Activated T-helper 1 cell treated with Interleukin-2 at 50 U/mL for 16 hours (primary cell): ENCODE measurements around the gene CGAS.
"Not testable (repeated sequence)": the region's sequence is repeated elsewhere in the genome, so short reads cannot be mapped to it uniquely, and the experiment has no call there.

Experiments
- DNase-seq: peaks from one replicate; pipeline ENCODE4 v3.0.0-alpha.2; 2020; ENCODE audit warnings: low read depth

The CGAS gene

DNA sequence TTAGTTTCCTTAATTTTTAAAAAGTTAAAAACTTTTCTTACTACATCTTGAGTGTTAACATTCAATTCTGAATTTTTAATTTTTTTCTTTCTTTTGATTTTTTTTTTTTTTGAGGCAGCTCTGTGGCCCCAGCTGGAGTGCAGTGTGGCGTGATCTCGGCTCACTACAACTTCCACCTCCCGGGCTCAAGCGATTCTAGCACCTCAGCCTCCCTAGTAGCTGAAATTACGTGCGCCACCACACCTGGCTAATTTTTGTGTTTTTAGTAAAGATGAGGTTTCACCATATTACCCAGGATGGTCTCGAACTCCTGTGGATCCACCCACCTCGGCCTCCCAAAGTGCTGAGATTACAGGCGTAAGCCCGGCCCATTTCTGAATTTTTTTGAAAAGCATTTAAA is 56.2 kb downstream of the CGAS start:
- no peak for DNase-seq

DNA sequence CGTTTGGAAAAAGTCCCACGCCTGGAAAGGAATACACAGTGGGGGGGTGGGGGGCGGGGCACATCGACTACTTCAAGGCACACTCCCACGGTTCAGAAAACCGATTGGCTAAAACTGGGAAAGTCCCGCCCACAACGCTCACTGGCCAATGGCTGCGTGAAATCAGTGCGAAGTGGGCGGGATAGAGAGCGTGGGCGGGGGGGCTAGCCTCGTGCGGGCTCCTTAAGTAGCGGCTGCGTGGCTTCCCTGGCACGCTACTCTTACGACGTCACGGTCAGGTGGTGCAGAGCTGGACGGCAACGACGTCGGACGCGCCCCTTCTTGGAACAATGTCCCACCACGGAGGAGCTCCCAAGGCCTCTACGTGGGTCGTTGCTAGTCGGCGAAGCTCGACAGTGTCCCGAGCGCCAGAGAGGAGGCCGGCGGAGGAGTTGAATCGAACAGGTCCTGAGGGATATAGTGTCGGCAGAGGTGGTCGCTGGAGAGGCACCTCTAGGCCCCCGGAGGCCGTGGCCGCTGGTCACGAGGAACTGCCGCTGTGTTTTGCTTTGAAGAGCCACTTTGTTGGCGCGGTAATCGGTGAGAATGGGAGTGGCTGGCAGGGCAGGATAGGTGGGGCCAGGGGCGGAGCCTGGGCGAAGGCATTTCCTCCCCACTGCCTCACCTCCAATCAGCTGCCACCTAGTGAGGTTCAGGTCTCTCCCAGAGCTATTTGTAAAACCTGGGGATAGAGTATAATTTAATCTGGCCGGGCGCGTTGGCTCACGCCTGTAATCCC is 57.3 kb downstream of the CGAS start, which contains the start of gene DDX43:
DDX43 (plus strand) TSS at position 252 of the 778 bp plus-strand sequence; CDS start at position 330, 78 bp downstream.
- DNase-seq = no peak

DNA sequence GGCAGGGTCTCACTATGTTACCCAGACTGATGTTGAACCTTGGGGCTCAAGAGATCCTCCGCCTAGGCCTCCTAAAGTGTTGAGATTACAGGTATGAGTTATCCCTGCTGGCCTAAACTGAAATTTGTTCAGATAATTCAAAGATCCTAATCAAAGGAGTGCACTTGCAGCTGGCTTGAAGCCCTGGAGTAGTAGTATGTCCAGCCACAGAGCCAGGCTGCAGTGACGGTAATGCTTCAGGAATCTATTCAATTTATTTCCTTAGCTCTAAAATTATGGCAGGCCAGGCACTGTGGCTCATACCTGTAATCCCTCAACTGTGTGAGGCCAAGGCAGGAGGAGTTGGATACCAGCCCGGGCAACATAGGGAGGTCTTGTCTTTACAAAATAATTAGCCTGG is 58.8 kb downstream of the CGAS start:
- DNase-seq = no peak

DNA sequence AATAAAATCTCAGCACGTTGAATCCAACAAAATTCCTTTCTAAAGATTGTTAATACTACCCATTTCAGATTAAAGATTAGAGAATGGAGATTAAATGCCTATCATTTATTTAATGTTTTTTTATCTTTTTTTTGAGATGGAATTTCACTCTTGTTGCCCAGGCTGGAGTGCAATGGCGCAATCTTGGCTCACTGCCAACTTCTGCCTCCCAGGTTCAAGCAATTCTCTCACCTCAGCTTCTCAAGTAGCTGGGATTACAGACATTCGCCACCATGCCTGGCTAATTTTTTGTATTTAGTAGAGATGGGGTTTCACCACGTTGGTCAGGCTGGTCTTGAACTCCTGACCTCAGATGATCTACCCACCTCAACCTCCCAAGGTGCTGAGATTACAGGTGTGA is 59.9 kb downstream of the CGAS start:
- not testable (repeated sequence) for DNase-seq

DNA sequence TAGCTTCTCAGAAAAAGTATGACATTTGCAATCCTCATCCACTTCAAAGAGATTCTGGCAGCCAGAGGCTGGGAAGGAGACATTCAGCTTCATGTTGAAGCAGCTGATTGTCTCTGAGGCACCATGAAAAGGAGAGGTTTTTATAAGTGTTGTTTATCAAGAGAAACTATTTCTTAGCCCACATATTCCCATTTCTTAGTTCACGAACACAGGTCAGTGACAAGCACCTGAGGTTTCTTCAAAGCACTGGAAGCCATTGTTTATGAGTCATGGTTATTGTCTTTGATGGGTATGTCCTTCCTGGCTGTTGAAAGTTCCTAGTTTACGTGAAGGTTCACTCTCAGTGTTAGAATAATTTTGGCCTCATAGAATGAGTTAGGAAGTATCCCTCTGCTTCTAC is 60.4 kb downstream of the CGAS start:
- no peak for DNase-seq

DNA sequence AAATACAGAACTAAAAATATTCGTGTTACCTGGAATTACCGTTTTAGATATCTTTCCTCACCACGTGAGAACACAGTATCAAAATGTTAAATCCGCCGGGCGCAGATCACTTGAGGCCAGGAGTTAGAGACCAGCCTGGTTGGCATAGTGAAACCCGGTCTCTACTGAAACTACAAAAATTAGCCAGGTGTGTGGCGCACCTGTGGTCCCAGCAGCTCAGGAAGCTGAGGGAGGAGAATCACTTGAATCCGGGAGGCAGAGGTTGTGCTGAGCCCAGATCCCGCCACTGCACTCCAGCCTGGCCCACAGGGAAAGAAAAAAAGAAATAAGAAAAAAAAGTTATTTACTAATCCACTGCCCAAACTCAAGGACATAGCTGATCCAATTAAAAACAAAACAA is 62.2 kb downstream of the CGAS start:
- no peak for DNase-seq

DNA sequence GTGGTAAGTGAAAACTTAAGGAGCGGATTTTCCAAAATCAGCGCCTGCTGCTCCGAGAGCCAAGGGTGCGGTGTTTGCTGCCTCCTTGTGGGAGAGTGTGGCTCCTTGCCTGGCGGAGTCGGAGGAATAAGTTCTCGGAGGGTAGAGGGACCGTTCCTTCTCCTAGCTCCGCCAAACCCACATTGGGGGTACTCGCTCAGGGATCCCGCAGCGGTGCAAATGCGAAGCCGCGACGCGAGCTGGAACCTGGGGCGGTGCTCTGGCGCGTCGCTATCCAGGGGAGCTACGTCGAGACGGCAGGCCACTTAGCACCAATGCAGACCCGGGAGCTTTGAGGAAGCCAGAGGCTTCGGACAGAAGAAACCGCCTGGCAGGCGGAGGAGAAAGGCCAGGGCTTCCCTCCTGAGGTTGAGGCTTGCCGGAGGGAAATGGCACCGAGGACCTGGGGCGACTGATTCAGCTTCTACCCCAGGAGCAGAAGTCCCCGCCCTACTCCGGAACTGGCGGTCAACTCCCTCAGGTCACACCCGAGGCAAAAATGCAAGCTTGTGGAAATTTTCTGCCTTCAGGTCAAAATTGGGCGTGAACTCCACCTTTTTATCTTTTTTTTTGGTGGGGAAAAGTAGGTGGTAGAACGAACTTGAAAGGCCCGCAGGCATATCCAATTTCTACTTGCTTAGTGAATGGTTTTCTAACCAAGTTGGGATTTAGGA is 63.1 kb downstream of the CGAS start:
- DNase-seq = peak; percentile 33

DNA sequence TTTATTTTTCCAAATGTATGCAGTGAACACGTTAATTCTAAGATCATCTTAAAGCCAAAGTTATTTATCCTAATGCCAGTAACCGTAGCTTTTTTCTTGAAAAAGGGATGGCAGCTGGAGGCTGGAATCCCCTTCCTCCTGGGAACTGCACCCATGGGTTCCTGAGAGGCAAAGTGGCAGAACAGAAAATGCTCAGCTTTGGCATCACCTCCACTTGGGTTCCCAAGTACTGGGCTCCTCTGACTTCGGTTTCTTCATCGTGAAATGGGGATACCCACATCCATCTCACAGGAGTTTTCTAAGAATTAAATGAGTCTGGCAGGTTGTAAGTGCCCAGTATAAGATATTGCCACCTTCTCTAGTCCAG is 63.7 kb downstream of the CGAS start:
- no peak for DNase-seq

DNA sequence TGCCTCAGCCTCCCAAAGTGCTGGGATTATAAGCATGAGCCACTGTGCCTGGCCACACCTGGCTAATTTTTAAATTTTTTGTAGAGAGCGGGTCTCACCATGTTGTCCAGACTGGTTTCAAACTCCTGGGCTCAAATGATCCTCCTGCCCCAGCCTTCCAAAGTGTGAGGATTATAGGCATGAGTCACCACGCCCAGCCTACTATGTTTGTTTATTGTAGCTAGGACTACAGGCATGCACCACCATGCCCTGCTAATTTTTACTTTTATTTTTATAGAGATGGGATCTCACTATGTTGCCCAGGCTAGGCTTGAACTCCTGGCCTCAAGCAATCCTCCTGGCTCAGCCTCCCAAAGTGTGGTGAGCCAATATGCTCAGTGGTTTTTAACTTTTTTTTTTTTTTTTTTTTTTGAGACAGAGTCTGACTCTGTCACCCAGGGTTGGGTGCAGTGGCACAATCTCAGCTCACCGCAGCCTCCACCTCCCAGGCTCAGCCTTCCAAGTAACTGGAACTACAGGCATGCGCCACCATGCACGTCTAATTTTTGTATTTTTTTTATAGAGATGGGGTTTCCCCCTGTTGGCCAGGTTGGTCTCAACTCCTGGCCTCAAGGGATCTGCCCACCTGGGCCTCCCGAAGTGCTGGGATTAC is 69.5 kb downstream of the CGAS start:
- no peak for DNase-seq

DNA sequence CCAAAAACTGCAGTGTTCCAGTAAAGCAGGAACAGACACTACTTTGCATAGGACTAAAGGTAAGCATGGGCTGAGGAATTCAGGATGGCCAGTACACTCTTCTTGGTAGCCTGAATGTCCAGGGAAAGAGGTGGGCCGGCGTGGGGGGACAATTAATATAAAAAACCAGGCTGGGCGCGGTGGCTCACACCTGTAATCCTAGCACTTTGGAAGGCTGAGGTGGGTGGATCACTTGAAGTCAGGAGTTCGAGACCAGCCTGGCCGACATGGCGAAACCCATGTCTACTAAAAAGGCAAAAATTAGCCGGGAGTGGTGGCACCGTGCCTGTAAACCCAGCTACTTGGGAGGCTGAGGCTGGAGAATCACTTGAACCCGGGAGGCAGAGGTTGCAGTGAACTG is 70.6 kb downstream of the CGAS start:
- DNase-seq = not testable (repeated sequence)

DNA sequence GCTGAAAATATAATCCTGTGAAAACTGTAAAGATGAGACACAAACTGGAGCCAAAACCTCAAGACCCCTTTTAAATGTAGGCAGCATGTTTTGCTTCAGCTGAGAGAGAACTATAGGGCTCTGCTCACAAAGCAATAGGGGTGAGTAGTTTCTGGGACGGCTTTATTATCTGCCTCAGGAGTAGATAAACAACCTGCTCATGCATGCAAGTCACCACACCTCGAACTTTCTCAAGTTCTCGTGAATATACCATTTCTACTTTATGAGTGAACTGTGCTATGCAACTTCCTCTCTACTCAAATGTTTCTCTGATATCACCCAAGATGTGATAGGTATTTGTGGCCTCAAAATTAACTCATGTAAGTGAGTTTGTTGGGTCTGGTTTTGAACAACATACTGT is 74.9 kb downstream of the CGAS start:
- DNase-seq = no peak

DNA sequence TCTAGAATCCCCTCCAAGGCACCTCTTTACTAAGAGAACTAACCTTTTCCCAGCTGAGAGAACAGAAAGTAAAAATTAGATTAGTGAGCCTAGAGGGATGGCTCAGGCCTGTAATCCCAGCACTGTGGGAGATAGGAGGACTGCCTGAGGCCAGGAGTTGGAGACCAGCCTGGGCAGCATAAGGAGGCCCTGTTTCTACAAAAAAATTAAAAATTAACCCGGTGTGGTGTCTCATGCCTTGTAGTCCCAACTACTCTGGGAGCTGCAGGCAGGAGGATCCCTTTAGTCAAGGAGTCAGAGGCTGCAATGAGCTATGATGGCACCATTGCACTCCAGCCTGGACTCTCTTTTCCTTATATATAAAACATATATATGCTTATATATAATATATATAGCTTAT is 76.9 kb downstream of the CGAS start:
- no peak for DNase-seq
